ENCODE results near the gene THAP12.
"Not testable (repeated sequence)": the region's sequence is repeated elsewhere in the genome, so short reads cannot be mapped to it uniquely, and the experiment has no call there.

THAP12 gene

DNA sequence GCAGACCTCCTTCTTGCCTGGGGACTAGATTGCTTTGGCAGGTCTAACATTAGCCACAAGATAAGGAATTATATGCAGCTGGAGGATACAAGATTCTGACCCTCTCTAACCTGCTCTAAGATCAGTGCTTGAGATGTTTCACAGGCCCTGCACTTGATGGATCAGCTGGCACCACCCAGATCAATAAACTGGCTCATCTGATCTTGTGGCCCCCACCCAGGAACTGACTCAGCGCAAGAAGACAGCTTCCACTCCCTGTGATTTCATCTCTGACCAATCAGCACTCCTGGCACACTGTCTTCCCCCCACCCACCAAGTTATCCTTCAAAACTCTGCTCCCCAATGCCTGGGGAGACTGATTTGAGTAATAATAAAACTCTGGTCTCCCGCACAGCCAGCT, 57.6 kb downstream of the THAP12 start:
- not testable (repeated sequence) for DNase-seq

- no peak for DNase-seq
Observed at GRCh38 chr11:76322942-76323341, 58.0 kb downstream of the THAP12 start.

- DNase-seq: no peak
Observed at GRCh38 chr11:76322540-76322939, 58.4 kb downstream of the THAP12 start.

DNA sequence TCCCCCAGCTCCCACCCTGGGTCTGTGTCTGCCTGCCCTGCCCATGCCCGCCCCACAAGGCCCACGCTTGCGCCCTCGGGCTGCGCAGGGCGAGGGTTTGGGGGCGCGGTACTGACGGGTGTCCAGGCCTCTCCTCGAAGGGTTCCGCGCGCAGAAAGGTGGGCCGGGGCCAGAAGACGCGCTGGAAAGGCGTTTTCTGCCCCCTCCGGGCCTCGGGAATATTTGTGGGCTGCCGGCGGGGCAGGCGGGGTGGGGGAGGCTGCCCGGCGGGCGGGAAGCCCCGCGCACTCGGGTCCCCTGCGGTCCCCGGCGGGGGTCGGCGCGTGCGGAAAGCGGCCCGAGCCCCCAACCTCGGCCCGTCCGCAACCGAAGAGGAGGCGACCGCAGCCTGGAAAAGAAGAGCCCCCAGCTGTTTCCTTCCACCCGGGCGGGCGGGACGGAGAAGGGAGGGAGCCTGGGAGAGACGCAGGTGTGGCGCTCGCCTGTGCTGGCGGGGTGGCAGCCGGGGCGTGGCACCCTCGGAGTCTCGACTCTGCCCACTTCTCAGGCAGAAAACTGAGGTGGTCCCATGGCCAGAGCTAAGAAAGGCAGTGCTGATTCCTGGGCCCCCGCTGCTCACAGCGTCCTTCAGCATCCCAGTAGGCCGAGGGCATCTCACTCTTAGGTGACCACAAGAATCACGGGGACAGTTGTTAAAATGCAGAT, 59.0 kb downstream of the THAP12 start:
- DNase-seq: no peak

DNA sequence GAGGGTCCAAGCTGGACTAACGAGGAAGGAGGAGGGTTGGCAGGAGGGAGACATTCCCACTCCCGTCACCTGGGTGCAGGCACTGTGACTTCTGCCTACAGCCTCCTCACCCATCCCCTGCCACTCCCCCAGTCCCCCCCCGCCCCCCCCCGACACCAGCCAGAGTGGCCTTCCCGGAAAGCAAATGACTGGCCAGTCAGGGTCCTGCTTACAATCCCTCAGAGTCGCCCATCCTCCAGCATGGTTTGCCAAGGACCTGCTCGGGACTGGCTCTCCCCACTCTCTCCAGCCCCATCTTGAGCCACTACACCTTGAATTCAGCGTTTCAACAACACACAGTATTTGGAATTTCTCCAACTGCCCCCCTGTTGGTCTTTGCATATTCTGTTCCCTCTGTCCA, 59.6 kb downstream of the THAP12 start:
- no peak for DNase-seq

DNA sequence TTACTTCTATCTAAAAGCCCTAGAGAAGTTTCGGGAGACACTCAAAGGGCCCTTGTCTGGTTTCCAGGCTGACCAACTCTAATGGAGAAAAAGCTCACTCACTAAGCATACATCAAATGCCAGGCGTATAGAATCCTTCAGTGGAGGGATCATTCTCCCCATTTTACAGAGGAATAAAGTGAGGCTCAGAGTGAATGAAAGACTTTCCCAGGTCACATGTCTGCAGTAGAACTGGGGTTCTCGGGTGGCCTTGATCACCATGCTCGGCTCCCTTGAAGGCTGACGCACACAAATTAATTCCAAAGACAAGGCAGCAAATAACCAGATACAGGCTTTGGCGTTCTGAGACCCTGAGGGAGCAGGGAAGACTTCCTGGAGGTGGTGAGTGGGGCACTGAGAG, 60.0 kb downstream of the THAP12 start:
- no peak for DNase-seq

- DNase-seq: not testable (repeated sequence)
Observed at GRCh38 chr11:76319798-76320197, 61.1 kb downstream of the THAP12 start.

GRCh38 chr11:76318744-76319384, 62.1 kb downstream of the THAP12 start:
- DNase-seq: peak; percentile 84

DNA sequence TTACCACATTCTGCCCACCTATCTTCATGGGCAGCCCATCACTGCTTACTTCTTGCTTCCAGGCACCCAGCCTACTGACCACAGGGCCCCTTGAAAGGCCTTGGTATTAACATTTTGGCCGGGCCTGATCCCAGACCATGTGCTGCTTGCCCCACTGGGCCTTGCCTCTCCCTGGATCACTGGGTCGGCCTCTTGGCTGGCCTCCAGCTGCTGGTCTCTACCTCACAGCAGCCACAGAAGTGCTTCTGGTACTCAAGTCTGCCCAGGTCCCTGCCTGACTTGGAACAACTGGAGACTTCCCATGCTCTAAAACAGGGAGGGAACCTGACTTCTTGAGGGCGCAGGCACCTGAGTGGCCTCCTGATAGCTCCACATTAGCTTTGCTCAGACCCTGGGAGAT, 63.6 kb downstream of the THAP12 start:
- no peak for DNase-seq

DNA sequence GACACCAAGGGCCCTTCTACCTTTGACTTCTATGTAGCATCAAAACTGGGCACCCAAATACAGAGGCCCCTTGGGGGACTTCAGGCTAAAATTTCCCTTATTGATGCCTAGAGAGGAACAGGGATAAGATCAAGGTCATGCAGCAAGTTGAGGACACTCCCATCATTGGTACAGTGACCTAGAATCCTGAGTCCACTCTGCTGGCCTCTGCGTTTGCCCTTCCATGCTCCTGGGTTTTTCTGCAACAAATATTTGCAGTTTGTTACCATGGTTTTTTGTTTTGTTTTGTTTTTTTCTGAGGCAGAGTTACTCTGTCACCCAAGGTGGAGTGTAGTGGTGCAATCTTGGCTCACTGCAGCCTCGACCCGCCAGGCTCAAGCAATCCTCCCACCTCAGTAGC, 64.2 kb downstream of the THAP12 start:
- DNase-seq: no peak

- no peak for DNase-seq
Observed at GRCh38 chr11:76315182-76315853, 65.6 kb downstream of the THAP12 start.

- DNase-seq: no peak
Observed at GRCh38 chr11:76314741-76315090, 66.2 kb downstream of the THAP12 start.

DNA sequence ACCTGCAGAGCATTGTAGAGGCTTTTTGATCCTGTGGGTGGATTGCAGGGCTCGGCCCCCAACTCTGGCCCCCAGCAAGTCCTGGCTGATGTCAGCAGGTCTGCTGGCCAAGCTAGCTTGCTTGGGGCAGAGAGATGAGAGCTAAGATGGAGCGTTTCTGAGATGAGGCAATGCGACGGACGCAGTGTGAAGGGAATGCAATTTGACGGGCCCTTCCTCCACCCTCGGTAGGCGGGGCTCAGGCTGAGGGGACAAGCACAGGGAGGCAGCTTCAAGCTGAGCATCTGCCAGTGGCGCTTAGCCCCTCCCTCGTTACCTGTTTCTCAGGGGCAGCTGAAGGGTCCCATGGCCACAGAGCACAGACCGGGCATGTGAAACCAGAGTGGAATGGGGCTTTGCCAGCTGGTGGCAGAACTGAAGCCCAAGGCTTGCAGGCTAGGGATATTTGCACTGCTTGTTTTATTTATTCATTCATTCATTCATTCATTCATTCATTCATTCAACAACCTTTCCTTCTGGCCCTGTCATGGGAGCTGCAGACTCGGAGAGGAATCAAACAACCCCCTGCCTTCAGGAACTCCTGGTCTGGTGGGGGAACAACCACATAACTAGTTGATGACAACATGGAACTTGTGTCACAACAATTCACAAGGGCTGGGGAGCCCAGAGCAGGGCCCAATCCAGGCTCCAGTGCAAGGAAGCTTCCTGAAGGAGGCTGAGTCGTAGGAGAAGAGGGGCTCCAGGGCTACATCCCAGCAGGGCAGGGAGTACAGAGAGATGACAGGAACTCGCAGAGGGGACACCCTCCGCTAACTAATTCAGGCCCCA, 66.8 kb downstream of the THAP12 start:
- DNase-seq: no peak

- DNase-seq: no peak
Observed at GRCh38 chr11:76313271-76313670, 67.7 kb downstream of the THAP12 start.

GRCh38 chr11:76310832-76311595, 69.9 kb downstream of the THAP12 start:
- DNase-seq: no peak

DNA sequence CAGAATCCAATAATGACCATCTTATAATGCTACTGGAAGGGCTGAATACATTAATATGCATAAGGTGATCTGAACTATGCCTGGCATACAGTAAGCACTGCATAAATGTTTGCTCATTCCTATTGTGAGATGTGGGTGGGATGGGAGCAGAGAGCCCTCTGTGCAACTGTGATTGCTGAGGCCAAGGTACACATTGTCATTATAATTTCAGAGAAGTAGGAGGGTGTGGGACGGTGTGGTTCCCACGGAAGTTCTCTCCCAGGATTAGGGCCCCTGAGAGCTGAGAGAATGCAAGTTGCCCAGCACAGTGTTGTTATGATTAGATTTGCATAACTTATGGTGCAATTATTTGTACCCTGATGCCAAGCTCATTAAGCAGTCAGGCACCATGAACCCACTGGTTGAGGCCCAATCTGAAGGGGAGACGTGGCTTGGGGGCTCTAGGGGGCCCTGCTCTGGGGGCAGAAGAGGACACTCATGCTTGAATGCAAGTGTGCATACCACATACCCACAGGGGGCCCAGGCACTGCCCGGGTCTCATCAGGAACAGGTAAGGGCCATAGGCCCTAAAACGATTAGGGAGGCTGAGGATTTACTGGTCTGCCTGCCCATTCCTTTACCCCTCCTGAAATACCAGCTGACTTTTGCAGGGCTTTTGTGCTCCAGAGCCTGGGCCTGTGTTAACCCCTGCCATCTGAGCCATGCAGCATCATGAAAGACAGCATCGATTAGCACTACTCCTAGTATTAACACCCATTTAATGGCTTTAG, 72.8 kb downstream of the THAP12 start:
- no peak for DNase-seq

DNA sequence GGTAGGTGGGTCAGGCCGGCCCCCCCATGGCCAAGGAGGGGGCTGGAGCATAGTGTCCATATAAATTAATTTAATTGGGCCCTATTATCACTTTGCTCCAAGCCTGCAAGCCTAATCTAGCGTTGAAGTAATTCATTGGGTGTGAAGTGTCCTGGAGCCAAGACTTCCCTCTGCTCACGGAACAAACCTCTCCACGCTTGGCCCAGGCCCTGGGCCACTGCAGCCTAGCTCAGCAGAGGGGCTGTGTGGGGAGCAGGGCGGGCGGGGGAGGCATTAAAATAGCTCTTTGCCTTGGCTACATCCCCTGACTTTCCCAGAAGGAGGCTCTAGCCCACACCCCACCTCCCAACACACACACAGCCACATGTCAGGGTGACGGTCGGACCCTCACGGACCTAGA, 73.5 kb downstream of the THAP12 start:
- DNase-seq: no peak

DNA sequence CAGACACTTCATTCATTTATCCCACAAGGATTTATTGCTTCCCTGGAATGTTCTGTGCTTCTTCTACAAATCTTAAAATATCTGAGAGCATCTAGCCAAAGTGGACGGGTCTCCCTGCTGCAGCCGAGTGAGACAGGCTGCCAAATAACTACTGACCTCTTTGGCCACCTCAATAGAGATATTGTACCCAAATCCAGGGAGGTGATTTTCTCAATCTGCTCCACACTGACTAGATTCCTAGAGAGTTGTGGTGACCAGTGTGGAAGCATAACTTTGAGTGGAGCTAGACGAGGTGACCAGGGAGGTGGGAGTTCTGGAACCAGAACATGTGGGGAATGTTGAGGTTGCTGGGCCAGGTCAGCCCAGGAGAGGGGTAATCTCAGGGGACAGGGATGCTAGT, 77.5 kb downstream of the THAP12 start:
- DNase-seq: no peak

DNA sequence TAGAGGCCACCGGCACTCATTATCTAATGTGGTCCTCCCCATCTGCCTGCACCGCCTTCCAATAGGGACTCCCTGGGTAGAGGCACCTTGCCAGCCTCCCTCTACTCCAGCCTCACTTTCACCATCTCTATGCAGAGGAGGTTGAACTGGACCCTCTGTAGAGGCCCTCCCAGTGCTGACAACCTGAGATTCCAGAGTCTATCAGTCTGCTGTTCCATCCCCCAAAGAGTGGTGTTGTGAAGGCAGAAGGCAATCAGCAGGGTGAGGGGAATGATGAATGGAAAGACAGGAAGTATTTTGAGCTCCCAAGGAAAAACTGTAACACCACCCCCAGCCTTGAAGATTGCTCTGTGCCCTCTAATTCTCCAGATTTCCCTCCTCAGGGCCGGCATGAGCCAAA, 77.9 kb downstream of the THAP12 start:
- no peak for DNase-seq
